Measurements from ENCODE around the gene BLOC1S3.

GRCh38 chr19:45173816-45174215, 4.8 kb upstream of the BLOC1S3 start:
- TF ChIP-seq POLR2A (IDR thresholded peaks at IDR 0.05; ENCODE audit: extremely low read depth, insufficient read length), result no peak
- TF ChIP-seq, protein P1, sequence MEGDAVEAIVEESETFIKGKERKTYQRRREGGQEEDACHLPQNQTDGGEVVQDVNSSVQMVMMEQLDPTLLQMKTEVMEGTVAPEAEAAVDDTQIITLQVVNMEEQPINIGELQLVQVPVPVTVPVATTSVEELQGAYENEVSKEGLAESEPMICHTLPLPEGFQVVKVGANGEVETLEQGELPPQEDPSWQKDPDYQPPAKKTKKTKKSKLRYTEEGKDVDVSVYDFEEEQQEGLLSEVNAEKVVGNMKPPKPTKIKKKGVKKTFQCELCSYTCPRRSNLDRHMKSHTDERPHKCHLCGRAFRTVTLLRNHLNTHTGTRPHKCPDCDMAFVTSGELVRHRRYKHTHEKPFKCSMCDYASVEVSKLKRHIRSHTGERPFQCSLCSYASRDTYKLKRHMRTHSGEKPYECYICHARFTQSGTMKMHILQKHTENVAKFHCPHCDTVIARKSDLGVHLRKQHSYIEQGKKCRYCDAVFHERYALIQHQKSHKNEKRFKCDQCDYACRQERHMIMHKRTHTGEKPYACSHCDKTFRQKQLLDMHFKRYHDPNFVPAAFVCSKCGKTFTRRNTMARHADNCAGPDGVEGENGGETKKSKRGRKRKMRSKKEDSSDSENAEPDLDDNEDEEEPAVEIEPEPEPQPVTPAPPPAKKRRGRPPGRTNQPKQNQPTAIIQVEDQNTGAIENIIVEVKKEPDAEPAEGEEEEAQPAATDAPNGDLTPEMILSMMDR (IDR thresholded peaks at IDR 0.05; ENCODE audit: low read depth, low read length), result no peak
- no peak for TF ChIP-seq MAX (IDR thresholded peaks at IDR 0.05; ENCODE audit: low read depth, low read length)
- TF ChIP-seq MYC (IDR thresholded peaks at IDR 0.05; ENCODE audit: low read depth, low read length), result no peak

Measured in NB4 (cell line).